DOHH2 (cell line): Measurements from ENCODE around the gene ERN1.

Experiments used
- EZH2phosphoT487 ChIP-seq: fragments of 200-600 bp; sonication (generic); IDR thresholded peaks from 2 replicates; pipeline ENCODE4 v1.6.1; 2017; ENCODE audit warnings: borderline replicate concordance, mild to moderate bottlenecking, antibody characterized with exemption, low read length, moderate library complexity, mixed read lengths
- TF ChIP-seq, protein P1 (sequence below): fragments of 200-600 bp; sonication (generic); IDR thresholded peaks from one replicate; pipeline ENCODE4 v1.5.1; 2014; ENCODE audit warnings: antibody characterized with exemption, mild to moderate bottlenecking, low read depth, low read length; ENCODE audit not compliant: poor library complexity, severe bottlenecking

DNA sequence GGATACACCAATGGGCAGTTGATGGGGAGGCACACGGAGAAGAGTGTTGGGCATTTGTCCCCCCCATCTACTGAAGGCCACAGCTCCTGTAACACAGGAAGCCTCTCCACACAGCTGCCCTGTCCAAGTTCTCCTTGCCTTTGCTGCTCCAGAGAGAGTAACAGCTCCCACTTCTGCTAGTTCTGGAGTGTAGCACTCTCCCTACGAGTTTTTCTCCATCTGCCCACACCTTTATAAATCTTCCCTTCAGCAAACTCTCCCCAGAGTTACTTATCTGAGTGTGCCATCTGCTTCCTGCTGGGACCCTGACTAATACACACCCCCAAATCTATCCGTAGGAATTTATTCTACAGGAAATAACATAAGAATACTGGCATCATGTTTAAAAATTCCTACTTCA lies 42.6 kb upstream of the ERN1 start:
- TF ChIP-seq, protein P1, sequence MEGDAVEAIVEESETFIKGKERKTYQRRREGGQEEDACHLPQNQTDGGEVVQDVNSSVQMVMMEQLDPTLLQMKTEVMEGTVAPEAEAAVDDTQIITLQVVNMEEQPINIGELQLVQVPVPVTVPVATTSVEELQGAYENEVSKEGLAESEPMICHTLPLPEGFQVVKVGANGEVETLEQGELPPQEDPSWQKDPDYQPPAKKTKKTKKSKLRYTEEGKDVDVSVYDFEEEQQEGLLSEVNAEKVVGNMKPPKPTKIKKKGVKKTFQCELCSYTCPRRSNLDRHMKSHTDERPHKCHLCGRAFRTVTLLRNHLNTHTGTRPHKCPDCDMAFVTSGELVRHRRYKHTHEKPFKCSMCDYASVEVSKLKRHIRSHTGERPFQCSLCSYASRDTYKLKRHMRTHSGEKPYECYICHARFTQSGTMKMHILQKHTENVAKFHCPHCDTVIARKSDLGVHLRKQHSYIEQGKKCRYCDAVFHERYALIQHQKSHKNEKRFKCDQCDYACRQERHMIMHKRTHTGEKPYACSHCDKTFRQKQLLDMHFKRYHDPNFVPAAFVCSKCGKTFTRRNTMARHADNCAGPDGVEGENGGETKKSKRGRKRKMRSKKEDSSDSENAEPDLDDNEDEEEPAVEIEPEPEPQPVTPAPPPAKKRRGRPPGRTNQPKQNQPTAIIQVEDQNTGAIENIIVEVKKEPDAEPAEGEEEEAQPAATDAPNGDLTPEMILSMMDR = no peak
- no peak for TF ChIP-seq EZH2phosphoT487
